GM21786 (cell line): ENCODE measurements around the gene ATOSB.

Experiments used
- ATAC-seq: cut with Tn5 transposase; IDR thresholded peaks from one replicate; pipeline ENCODE4 v1.9.1; 2021; ENCODE audit not compliant: unreplicated experiment

ATOSB gene

GRCh38 chr9:35114840-35115628, 628 bp downstream of the ATOSB start:
- ATAC-seq: no peak

DNA sequence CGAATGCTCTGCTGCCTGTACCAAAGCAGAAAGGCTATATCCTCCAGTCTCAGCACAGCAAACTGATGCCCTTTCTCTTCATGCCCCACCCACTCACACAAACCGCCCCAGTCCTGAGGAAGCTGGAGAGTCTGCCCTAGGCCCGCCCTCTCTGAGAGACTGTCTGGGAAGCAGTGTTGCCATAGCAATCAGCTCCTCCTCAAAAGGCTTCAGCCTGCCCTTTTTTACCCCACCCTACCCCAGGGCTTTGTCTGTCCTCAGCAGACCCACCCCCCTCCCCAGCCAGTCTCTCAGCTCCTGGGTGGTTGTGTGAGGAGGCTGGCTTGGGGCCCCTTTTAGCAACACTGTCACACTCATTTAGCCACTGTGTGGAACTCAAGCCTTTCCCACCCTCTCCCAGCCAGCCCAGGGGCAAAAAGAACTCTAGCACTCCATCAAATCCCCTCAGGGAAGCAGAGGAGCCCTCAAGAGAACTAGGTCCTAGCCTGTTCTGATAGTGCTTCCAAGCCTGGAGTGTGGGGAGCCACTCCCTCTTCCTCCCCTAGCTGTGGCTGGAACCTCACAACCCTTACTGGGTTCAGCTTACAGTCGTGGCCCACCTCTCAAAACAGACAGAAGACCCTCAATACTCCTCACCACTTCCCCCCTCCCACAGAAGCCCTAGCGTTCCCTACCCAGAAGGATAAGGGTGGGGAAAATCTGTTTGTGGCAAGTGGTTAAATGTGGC, 1.4 kb downstream of the ATOSB start:
- ATAC-seq: no peak

GRCh38 chr9:35112257-35113020, 3.2 kb downstream of the ATOSB start:
- ATAC-seq: no peak

- ATAC-seq: peak; percentile 74
Measured at GRCh38 chr9:35111001-35111933, 4.4 kb downstream of the ATOSB start.

DNA sequence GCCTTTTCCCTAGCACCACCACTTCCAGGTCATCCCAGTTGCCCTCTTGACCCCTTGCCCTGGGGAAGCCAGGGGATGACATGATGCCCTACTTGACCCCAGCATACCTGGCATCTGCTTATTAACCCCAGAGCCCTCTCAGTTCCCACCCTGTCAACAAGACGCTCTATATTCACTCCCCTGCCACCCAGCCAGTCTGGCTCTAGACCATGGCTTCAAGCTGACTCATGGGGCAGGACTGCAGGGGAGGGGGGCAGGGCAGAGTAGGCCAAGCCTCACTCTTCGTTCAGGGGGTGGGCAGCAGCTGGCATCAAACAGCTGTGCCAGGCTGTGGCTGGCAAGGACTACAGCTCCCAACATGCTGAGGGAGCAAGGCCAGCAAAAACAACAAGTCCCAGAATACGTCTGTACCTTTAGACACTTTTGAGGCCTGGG, 5.3 kb downstream of the ATOSB start:
- no peak for ATAC-seq

DNA sequence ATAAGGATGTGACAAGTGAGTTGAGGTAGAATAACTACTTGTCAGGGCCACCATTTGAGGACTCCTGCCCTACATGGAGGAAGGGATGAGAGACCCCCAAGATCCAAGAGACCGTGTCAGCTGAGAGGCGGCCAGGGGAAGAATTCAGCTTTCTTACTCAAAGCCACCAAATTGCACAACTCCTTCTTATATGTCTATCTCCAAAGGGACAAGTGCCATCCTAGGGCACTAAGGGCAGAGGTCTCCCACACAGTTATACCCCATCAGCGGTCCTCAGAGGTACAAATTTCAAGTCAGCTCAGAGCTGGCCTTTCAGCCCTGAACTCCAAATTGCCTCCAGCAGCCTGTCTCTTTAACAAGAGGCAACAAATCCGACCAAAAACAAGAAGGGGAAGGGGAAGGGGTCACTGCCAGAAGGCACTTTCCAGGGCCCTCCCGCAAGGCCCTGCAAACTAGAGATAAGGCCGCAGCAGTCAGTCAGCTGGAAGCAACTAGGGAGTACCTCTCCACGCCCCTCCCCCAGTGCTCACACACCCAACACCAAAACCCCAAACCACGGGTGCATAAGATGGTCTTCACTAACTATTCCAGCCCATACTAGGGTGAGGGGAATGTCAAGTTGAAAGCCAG, 6.6 kb downstream of the ATOSB start:
- no peak for ATAC-seq

DNA sequence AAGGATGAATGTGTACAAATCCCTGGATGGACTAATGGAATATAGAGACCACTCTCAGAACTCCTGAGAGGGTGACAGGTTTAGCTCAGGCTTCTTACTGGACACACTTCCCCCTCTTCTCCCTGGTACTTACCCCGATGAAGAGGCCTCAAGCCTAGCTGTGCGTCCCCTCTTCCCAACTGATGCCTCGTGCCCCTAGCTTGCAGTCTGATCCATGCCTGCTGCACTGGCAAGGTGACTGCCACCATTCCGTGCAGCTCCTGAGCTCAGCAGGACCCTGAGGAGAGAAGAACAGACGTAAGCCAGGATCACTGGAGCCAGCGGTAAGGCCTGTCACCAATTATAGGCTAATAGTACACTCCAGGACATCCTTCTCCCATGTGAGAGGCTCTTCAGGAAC, 7.2 kb downstream of the ATOSB start:
- ATAC-seq: no peak

DNA sequence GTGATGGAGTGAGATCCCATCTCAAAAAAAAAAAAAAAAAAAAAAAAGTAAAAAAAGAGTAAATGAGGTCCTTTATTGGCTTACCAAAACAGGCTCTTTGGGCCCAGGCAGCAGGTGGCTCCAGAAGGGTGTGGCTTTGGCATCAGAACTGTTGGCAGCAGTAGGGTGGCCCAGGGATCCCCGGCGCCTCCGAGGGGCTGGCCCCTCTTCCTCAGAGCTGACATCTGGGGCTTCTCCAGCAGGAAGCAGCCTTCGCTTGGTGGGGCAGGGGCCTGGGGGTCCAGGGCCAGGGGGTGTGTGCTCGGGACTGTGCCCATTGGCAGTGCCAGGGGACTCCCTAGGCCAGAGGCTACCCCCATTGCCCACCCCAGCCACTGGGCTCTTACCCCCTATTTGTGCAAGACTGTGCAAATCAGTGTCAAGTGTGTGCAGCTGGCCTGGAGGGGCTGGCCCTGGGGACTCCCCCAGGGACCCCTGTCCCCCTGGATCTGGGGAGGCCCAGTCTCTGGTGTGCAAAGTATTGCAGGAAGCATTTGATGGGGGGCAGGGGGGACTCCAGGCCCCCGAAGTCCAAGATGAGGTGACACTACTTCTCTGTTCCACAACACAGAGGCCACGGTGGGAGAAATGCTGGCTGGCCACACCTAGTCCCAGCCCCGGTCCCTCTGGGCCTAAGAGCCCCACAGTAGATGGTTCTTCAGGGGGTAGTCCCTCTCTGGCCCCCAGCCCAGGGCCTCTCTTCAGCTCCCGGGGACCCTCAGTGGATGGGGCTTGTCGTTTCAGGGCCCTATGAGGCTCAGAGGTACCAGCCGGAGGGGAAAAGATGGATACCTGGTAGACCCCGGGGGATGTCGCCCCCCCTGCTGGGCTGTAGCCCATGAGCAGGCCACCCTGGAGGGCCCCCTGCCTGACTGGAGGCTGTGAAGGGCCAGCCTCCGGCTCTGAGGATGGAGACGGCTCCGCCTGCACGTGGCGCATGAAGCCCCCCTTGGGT, 8.1 kb downstream of the ATOSB start:
- ATAC-seq: no peak

DNA sequence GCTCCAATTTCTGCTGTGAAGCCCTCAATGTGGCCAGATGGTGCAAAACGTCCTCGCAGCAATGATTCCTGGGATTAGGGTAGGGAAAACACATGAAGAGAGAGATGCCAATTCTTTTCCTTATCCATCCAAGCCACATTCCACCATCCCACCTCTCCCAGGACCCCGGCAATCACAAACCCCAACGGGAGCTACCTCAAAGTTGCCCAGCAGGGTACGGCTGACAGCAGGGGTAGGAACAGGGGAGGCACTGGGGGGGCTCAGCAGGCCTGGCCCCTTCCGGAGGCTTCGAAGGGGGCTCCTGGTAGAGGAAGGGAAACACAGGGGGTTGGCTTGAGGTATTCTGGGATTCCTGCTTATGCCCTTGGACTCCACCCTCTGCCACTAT, 9.3 kb downstream of the ATOSB start:
- no peak for ATAC-seq

DNA sequence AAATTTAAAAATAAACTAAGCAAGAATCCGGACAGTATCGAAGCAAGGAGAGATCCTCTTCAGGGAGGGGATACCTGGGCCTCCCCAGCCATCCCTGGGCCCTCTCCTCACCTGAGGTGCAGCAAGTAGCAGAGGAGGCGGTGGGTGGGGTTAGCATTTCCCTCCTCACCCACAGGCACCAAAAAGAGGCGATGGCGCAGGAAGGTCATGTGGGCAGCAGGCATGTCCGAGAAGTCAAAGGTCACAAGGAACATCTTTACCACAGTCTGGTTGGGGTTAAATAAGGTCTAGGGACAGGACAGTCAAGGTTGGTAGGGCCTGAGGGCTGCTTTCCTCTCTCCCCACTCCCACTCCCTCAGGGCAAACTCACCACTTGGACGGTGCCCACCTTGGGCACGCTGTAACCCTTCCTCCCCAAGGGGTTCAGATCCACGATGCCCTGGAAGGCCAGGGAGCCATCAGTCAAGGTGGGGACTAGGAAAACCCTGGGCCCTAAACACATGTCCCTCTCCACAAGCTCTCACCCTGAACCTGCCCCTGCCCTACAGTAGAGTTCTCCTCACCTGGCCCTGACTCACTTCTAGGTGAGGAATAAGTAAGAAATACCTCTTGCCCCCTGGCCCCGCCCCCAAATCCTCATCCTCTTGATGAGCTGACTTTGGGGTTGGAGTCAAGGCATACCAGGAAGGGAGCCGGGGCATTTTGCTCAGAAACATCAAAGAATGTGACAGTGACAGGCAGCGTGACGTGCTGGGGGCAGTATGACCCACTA, 9.9 kb downstream of the ATOSB start:
- ATAC-seq: no peak

DNA sequence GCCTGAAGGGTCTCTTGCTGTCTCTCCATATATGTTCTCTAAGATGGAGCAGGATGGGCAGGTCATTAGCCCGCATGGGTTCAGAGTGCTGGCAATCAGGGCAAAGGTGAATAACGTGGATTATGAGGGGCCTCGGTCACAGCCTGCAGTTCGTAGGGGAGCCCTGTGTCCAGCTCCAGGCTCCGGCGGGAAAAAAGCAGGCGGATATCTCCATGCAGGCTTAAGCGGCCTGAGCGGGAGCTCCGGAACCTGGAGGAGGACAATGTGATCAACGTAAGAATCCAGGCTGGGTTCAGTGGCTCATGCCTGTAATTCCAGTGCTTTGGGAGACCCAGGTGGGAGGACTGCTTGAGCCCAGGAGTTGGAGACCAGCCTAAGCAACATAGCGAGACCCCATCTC, 10.5 kb downstream of the ATOSB start:
- no peak for ATAC-seq

DNA sequence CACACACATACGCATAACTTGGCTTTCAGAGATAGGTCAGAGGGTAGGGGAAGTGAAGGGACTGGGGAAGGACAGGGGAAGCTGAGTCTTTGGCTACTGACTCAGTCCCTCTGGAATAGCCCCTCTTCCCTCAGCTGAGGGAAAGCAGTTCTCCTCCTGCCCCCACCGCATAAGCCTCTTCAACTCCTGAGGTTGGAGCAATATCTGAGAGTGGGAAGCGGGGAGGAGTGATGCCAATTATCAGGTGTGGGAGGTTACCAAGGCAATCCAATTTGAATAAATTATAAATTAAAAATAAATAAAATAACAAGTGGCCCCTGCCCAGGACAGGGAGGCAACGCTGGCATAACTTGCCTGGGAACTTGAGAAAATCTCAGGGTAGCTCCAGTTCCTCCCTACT, 11.1 kb downstream of the ATOSB start:
- ATAC-seq: no peak

- ATAC-seq: no peak
Measured at GRCh38 chr9:35103660-35104191, 11.9 kb downstream of the ATOSB start.

- peak; percentile 97 for ATAC-seq
Measured at GRCh38 chr9:35102769-35103659, 12.6 kb downstream of the ATOSB start, which contains the start of gene STOML2. Gene STOML2, minus strand, starts transcription at chr9:35103131. Its CDS starts 37 bp downstream, at chr9:35103094.

DNA sequence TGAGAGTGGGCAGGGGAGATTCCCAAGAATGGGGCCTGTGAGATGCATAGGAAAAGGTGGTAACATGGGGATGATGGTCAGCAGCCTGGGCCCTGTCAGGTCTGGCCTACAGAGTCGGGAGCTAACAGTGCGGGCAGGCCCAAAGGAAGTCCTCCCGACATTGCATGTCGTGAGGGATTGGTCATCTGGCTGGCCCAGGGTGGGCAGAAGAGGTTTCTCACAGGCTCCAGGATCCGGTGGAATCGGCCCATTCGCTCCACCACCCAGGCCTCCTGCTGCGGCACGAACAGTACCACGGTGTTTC, 13.2 kb downstream of the ATOSB start:
- ATAC-seq: peak; percentile 7

GRCh38 chr9:35097573-35097972, 18.1 kb downstream of the ATOSB start:
- no peak for ATAC-seq
